NCI-H82 treated with DMSO at 0.1 percent for 48 hours (cell line): ENCODE results near the gene GART.
"Not testable (repeated sequence)": the region's sequence is repeated elsewhere in the genome, so short reads cannot be mapped to it uniquely, and the experiment has no call there.

ENCODE experiments used
- DNase-seq: peaks from one replicate; lab custom pipeline; 2025; ENCODE audit not compliant: unreplicated experiment; lab: John Stamatoyannopoulos, UW

GART gene

DNA sequence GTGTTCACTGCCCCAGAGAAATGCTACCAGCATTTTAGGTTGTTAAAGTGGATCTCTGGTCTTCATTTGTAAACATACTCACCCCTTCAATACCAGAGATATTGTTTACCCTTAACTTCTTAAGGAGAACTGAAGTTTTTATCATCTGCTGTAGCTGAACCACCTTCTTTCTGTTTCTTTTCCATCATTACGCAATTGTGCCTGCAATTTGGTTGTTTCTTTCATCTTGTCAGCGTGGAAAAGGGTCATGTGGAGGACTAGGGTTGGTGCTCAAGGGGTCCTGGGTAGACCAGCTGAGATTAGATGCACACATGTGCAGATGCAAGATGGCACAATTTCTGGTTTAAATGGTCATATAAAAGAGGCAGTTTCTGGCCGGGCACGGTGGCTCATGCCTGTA is 23.0 kb downstream of the GART start:
- no peak for DNase-seq

DNA sequence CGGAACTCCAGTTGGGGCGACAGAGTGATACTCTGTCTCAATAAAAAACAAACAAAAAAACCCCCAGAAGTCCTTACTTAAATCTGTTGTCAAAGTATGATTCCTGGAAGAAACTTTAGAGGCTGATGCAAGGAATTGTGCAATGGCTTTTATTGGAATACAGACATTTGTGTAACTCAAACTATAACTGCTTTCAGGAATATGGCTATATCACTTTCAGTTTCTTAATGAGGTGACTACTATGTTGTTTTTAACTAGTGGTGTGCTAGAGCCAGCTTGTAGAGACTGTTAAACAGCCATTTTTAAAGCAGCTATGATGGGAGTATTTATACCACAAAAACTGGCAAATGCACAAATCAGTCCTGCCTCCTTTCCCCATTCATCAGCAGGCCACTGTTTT is 27.7 kb downstream of the GART start:
- no peak for DNase-seq

DNA sequence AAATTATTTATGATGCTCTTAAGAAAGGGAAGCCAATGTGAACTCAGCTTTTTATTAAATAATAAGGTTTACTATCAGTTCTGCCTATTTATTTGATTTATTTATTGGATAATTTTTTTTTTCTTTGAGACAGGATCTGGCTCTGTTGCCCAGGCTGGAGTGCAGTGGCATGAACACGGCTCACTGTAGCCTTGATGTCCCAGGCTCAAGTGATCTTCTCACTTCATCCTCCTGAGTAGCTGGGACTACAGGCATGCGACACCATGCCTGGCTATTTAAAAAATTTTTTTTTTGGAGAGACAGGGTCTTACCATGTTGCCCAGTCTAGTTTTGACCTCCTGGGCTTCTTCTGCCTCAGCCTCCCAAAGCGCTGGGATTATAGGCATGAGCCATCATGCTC is 29.4 kb downstream of the GART start:
- no peak for DNase-seq

DNA sequence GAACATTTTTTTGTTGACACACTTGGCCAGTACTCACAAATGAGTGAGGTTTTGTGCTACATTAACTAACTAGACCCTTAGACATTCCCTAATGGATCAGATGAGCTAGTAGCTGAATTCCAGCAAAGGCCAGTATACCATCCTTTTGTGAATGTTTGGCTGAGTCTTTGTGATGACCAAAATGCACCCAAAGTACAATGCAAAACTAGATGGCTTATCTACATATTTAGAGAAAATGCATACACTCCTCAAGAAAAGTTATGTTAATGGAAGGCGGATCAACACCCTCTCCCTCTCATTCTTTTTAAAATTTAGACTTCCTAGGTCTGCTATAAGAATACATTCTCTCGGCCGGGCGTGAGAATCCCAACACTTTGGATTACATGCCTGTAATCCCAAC is 30.3 kb downstream of the GART start:
- no peak for DNase-seq

DNA sequence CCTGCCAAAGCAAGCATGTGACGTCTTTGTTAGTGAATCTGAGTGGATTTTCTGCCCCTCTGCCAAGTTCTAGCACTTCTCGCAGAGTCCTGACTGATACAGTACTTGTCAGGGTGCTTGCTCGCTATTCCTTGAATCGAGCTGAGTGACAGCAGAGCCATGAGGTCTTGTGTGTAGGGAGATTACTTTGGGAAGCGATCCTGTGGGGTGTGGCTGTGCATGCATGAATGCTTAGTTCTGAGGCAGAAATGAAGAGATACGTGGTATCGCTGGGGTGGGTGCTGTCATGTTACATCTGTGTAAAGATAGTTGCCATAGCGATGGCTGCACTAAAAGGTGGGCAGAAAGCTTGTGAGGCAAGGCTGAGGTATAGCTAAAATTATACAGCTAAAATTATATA is 31.1 kb downstream of the GART start:
- DNase-seq = no peak

DNA sequence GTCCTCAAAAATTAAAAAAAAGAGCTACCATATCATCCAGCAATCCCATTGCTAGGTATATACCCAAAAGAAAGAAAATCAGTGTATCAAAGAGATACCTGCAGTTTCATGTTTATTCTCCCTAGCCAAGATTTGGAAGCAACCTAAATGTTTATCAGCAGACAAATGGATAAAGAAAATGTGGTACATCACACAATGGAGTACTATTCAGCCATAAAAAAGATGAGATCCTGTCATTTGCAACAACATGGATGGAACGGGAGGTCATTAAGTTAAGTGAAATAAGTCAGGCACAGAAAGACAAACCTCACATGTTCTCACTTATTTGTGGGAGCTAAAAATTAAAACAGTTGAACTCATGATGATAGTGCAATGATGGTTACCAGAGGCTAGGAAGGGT is 34.9 kb downstream of the GART start:
- DNase-seq = not testable (repeated sequence)

DNA sequence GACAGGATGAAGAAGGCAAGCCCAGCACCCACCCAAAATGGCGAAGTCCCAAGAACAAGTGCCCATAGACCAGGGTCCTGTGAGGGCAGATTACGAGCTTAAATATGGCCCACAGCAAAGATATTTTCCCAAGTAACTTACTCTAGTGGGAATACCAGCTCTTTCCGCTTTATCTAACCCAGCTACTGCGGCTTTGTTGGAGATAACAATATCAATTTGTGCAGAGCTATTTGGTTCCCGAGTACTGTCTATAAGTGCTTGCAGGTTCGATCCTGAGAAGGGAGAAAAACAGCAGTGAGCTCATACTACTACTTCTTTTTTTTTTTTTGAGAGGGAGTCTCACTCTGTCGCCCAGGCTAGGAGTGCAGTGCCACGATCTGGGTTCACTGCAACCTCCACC is 36.1 kb downstream of the GART start:
- DNase-seq = no peak

DNA sequence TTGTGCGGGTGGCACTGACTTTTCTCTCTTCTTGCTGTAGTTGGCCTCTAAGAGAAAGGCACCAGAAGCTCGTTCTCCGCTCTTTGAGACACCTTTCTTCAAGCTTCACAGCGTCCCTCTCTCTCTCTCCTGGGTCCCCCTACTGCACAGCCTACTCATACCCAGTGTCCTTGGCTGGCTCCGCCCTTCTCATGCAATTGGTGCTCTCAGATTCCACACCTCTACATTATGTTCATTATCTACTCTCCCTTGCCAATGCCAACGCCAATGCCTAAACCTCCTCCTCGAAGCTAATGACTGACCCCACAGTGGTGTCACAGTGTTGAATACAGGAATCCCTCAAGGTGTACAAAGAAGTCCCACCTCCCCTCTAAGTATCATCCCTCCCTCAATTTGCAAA is 45.6 kb downstream of the GART start:
- no peak for DNase-seq

DNA sequence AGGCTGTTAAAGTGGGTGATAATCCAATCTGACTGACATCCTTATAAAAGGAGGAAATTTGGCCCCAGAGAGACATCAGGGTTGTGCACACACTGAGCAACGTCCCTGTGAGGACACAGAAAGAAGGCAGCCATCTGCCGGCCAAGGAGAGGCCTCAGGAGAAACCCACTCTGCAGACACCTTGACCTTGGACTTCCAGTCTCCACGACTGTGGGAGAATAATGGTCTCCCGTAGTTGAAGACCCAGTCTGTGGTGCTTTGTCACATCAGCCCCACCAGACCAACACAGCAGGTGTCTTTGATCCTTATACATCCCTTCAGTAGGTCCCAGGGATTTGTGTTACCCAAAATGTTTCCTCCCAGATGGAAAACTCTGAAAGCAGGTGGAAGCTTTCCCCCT is 46.2 kb downstream of the GART start:
- DNase-seq = peak; percentile 54

DNA sequence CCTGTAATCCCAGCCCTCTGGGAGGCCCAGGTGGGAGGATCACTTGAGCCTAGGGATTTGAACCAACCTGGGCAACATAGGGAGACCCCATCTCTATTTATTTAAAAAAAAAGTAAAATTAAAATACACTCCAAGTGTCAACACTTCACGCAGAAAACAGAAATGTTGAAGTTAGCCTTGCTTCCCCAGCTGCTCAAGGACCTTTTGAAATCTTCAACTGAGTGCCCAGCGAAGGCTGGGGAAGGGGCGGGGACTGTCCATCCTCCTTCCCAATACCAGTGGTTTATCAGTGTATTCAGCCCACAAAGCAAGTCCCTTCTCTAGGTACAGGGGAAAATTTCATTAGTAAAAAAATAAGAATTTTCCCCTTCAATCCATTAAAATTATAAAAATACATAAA is 48.2 kb downstream of the GART start:
- DNase-seq = no peak

DNA sequence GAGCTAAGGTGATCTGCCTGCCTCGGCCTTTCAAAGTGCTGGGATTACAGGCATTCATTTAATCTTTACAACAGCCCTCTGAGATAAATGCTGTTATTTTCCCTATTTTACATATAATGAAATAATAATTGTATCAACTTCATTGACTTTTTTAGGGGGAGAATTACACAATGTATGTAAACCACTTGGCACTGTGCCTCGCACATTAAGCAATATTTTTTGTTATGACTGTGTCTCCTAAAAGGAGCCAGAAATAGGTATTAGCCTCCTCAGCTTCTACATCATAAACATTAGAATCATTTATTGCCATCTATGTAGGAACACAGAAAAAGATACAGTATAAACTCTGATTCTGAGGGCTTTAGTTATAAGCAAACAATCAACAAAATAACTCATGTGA is 49.3 kb downstream of the GART start:
- DNase-seq = no peak

DNA sequence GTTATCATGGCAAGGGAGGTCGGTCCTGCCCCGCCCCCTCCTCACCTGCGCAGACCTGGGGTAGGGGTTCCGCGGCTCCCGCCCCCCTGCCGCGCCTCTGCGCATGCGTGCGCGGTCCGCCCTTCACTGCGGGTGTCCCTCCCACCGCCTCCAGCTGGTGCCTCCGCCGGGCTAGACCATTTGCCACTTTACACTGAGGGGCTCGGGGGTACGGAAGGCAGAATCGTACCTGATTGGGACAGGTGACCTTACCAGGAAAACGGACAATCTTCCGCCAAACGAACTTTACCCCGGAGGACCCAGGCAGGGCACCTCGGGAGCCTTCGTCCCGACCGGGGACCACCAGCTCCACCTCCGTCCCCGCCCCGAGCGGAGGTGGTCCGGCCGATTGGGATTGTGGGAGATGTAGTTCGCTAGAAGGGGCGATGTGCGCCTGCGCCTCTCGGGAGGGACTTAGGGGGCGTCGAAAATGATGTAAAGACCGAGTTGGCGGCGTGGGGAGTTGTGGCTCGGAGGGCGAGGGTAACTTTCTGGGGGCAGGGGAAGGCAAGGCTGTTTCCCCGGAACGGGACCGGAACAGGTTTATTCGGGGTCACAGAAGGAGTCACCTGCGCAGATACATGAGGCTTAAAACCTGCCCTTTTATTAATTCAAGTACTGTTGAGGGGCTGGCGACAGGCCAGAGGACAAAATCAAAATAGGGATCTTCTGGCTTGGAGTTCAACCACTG is 50.4 kb downstream of the GART start, which contains the start of gene DNAJC28:
DNAJC28 (minus strand) TSS at position 344 of the 730 bp plus-strand sequence. CDS start 2,323 bp downstream, outside the sequence.
- DNase-seq = peak; percentile 91

DNA sequence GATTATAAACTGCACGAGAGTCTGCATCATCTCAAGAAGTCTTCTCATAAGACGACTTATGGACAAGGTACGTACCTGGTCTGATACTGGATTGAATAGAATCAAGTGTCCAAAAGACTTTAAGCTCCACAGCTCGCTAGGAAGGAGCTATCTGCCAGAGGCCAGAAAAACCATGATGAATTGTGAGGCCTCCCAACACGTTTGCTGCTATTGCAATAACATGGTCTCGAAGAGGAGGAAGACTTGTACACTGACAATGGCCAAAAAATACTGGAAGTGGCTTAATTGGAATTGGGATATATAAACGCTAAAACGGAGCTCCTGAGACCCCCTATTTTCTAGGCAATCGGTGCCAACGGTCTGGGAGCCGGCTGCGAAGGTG is 50.9 kb downstream of the GART start:
- no peak for DNase-seq

DNA sequence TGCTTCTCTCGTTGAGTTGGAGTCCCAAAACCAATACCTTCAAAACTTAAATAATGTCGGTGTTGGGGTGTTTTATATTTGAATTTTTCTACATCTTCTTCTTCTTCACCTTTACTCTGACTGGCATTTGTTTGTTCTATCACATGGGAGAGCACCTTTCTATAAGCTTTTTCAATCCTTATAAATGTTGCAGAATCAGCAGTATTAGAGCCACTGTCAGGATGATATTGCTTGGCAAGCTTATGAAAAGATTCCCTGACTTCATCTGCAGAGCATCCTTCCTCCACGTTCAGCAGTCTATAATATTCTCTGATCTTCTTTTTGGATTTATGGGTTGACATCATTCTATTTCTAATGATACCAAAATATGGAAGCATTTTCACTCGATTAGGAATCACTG is 53.0 kb downstream of the GART start:
- no peak for DNase-seq

DNA sequence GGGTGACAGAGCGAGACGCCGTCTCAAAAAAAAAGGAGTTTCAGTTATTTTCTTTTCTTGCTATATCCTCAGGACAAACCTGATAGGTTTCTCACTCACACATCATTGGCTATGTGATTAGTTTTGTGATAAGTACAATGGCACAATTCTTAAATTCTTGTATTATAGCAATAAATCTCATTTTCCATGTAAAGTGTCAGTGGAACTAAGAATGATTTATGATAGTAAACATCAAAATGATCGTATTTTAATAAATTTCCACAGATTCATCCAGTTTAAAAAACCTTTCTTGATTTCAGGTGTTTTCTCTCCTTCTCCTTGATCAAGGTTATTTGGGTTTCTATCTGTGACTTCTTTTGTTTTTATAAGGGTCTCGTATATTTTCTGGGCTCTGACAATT is 53.9 kb downstream of the GART start:
- no peak for DNase-seq

DNA sequence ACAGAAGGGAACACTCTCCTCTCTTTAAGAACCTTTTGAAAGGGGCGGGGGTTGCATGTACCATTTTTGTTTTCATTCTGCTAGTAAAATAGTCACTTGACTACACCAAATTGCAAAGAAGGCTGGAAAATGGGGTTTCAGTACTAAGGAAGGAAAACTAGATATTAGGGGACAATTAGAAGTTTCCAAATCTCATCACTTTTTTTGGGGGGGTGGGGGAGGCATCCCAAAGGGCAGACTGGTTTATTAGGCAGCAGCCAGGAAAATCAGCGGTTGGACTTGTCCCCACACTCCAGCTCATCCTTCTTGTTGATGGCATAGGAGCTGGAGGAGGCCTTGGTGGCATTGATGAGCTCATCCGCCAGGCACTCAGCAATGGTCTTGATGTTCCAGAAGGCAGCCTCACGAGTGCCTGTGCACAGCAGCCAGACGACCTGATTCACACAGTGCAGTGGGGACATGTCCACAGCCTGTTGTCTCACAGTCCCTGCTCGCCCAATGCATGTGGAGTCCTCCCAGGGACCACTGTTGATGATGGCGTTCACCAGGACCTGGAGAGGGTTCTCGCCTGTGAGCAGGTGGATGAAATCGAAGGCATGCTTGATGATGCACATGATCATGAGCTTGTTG is 60.5 kb downstream of the GART start:
- DNase-seq = no peak

DNA sequence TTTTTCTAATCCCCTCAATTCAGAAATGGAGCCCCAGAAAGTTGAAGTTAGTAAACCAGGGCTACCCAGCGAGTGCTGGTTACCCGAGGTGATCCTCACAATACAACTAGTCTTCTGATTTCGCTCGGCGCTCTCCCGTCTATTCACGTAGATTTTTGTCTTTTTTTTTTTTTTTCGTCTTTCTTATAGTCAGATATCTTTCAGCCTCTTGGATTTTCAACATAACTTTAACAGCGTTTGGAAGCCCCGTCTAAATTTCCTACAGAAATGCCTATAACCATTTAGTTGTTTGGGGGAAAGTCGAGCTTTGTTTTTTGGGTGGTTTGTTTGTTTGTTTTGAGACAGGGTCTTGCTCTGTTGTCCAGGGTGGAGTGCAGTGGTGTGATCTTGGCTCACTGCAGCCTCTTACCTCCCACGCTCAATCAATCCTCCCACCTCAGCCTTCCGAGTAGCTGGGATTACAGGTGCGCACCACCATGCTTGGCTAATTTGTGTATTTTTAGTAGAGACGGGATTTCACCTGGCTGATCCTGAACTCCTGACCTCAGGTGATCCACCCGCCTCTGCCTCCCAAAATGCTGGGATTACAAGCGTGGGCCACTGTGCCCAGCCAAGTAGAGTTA is 61.3 kb downstream of the GART start:
- DNase-seq = no peak

DNA sequence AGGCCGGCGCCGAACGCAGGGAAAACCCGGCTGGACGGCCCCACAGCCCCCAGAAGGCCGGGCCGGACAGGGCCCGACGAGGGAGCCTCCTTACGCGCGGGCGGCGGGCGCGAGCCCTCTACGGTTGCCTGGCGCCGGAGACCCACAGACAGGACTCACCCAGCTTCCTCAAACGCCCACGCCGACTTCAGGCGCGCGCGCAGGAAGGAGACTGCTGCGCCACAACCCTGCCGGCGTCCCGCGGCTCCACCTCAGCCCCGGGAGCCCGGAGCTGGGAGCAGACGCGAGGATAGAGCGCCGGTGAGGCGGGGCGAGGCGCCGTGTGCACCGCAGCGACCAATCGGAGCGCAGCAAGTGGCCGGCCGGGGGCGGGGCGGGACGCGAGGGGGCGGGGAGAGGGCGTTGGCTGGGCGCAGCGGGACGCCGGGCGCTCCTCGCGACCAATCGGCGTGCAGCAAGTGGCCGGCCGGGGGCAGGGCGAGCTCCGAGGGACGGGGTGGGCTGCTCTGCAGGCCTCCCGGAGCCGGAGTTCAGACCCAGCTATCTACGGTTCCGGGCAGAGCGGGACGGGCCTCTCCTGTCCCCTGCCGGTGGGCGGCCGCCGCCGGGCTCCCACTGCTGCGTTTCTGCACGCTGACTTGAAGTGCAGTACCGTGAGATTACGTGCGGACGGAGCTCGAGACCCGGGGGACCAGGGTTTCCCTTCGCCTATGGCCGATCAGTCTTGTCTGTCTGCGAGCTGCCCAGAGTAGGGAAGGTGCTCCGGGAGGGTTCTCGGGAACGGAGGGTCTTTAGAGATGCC is 62.0 kb downstream of the GART start, which contains the start of gene TMEM50B:
TMEM50B (minus strand) TSS at position 296 of the 802 bp plus-strand sequence. CDS start 11,089 bp downstream, outside the sequence.
- peak; percentile 88 for DNase-seq

DNA sequence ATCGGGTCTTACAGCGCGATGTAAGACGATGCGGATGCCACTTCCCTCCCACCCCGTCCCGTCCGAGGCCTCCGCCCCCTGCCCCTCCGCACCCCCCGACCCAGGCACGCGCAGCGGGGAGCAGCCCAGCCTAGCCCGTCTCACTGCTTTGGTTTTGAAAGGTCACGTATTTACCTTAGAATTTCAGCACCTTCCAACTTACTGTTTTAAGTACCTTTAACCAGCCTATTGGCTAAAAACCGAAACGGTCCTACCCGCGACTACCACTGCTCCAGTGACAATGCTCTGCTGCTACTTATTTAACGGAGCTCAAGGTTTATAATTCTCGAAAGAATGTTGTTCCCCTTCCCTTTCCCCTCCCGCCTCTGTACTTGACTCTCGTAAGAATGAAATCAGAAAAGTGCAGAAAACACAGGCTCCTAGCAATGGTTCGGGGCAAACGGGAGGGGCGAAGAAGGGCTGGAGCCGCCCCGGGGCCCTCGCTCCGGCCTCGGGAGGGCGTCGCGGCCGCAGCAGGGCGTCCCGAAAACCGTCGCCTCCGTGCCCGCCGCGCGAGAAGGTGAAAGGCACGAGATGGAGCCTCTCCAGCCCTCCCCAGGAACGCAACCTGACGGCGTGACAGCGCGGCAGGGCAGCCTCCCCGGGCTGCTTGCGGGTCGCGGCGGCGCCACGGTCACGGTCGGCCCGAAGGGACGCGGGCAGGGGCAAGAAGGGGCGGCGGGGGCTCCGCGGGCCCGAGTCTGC is 62.8 kb downstream of the GART start:
- DNase-seq = no peak

DNA sequence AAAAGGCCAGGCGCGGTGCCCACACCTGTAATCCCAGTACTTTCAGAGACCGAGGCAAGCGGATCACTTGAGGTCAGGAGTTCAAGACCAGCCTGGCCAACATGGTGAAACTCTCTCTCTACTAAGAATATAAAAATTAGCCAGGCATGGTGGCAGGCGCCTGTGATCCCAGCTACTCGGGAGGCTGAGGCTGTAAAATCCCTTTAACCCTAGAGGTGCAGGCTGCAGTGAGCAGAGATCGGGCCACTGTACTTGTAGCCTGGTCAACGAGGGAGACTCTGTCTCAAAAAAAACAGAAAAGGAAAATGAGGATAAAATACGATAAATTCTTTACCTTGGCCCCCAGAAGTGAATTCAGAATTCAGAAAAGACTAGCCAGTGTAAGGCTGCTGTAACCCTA is 63.7 kb downstream of the GART start:
- DNase-seq = no peak

DNA sequence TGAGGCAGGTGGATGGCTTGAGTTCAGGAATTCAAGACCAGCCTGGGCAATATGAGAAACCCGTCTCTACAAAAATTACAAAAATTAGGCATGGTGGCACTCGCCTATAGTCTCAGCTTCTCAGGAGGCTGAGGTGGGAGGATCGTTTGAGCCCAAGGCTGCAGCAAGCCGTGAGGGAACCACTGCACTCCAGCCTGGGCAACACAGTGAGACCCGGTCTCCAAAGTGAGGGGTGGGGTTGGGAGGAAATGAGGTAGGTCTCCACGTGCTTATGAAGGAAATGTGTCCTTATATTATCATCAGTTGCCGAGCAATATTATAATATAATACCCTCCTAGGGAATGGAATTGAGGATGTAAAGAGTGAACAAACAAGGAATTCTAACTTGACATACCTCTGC is 64.9 kb downstream of the GART start:
- DNase-seq = no peak
